GM18508 (cell line): Measurements from ENCODE around the gene LEUTX.
"Not testable (repeated sequence)": the region's sequence is repeated elsewhere in the genome, so short reads cannot be mapped to it uniquely, and the experiment has no call there.

Source experiments
- ATAC-seq: cut with Tn5 transposase; IDR thresholded peaks from one replicate; pipeline ENCODE4 v1.9.1; 2021; ENCODE audit warnings: moderate number of reproducible peaks; ENCODE audit not compliant: insufficient read depth, unreplicated experiment

Gene LEUTX

GRCh38 chr19:39768334-39768733 lies 10.3 kb upstream of the LEUTX start:
- ATAC-seq = no peak

- ATAC-seq = no peak
Measured at GRCh38 chr19:39768786-39769185, 9.9 kb upstream of the LEUTX start.

- no peak for ATAC-seq
Measured at GRCh38 chr19:39780894-39781293, 2.2 kb downstream of the LEUTX start.

DNA sequence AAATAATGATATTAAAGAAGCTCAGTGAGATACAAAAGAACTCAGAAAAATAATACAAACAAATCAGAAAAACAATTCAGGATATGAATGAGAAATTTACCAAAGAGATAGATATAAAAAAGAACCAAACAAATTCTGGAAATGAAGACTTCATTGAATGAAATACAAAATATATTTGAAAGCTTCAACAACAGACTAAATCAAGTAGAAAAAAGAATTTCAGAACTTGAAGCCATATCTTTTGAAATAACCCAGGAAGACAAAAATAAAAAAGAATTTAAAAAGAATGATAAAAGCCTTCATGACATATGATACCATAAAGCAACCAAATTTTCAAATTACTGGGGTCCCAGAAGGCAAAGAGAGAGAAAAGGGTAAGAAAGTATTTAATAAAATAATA lies 9.6 kb downstream of the LEUTX start:
- ATAC-seq = no peak

DNA sequence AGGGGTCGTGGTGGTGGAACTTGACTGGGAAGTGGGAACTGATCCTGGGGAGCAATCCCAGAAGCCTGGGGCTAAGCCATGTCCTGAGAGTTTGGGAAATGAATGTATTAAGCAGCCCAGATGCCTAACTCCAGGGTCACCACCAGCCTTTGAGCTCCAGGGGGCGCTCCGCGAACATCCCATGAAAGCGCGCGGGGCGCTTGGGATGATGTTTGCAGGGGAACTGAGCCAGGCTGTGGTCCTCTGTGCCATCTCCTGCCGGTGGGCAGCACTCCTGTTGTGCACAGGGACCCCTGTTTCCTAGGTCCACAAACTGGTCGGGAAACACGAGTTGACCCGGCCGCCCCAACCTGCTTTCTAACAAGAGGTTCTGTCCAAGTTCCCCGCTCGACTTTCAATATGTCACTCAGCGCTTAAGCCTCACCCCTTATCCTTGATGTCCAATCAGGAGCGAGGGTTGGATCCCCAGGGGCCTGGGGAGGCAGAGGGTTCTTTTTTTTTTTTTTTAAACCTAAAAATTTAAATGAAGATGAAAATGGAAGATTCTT lies 14.4 kb downstream of the LEUTX start:
- ATAC-seq = no peak

- ATAC-seq = no peak
Measured at GRCh38 chr19:39795001-39795400, 16.3 kb downstream of the LEUTX start.

DNA sequence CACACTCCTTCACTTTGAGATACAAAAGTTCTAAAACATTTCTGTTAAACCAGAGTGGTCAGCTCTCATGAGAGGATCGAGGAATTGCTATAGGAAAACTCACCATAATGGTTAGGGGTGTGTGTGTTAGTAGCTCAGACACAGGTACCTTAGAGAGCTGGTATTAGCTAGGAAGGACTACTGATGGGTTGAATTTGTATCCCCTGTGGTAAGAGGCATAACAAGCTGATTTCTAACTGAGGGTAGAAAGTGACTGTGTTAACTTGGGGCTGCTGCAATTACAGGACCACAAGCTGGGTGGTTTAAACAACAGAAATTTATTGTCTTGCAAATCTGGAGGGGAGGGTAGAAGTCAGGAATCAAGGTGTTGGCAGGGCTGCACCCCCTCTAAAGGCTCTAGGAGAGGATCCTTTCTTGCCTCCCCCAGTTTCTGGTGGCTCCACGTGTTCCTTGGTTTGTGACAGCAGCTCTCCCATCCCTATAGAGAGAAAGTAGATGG lies 17.4 kb downstream of the LEUTX start:
- no peak for ATAC-seq

DNA sequence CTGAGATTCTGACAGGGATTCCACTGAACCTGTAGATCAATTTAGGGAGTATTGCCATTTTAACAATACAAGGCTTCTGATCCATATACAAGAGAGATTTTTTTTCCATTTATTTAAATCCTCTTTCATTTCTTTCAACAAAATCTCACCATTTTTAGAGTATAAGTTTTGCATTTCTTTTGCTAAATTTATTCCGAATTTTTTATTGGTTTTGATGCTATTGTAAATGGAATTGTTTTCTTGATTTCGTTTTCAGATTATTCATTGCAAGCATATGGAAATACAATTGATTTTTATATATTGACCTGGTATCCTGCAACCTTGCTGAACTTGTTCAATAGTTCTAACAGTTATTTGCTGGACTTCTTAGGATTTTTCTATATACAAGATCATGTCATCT lies 18.4 kb downstream of the LEUTX start:
- no peak for ATAC-seq

GRCh38 chr19:39802958-39803357 lies 24.3 kb downstream of the LEUTX start:
- ATAC-seq = no peak

- no peak for ATAC-seq
Measured at GRCh38 chr19:39805104-39805503, 26.4 kb downstream of the LEUTX start.

DNA sequence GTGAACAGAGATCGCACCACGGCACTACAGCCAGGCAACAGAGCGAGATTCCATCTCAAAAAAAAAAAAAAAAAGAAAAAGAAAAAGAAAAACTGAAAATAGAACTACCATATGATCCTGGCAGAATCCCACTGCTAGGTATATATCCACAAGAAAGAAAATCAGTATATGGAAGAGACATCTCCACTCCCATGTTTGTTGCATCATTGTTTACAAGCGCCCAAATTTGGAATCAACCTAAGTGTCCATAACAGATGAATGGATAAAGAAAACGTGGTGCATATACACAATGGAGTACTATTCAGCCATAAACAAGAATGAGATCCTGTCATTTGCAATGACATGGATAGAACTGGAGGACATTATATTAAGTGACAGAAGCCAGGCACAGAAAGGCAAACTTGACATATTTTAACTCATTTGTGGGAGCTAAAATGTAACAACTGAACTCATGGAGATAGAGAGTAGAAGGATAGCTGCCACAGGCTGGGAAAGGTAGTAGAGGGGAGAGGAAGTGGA lies 29.3 kb downstream of the LEUTX start:
- ATAC-seq = no peak

DNA sequence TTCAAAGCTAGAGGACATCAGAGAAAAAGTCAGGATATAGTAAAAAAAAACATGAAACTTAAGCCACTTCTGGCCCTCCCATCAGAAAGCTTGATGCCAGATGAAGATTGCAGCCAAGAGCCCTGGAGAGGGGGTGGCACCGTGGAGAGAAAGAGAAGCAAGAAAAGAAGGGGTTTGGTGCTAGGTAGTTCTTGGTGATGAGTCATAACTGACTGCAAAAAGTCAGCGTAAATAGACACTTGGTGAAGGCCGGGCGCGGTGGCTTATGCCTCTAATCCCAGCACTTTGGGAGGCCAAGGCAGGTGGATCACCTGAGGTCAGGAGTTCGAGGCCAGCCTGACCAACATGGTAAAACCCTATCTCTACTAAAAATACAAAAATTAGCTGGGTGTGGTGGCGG lies 30.0 kb downstream of the LEUTX start:
- not testable (repeated sequence) for ATAC-seq

DNA sequence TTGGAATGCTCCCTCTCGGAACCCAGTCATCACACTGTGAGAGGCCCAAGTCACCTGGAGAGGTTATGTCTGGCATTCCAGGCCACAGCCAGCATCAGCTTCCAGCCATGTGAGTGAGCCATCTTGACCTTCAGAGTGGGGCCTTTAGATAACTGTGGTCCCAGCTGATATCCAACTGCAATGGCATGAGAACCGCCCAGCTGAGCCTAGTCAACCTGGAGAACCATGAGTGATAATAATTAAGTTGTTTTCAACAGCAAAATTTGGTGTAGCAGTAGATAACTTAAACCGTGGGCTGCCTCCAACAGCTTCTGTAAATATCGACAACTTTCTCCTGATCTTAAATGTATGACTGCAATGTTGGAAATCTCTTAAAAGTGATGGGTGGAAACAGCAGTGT lies 30.7 kb downstream of the LEUTX start:
- no peak for ATAC-seq

DNA sequence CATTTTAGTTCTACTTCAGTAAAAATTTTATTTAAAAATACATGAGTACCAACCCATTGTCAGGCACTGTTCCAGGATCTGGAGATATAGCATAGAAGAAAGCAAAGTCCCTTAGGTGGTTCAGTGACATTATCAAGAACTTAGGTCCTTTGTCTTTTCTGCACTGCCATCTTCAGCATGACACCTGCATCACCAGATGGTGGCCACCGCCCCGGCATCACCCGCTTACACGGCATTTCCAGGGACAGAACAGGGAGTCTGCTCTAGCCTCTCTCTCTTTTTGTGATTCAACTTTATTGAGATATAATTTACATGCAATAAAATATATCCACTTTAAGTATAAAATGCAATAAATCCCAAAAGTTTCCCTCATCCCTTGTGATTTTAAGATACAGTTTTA lies 31.8 kb downstream of the LEUTX start:
- ATAC-seq = no peak

DNA sequence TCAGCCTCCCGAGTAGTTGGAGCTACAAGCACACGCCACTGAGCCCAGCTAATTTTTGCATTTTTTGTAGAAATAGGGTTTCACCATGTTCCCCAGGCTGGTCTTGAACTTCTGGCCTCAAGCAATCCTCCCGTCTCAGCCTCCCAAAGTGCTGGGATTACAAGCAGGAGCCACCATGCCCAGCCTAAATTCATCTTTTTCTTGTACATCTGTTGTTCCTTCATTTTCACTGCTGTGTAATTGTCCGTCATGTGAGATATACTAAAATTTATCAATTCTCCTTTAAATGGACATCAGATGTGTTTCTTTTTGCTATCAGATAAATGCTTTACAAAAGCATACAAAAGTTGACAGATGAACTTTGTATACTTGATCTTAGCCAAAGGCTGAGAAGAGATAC lies 32.4 kb downstream of the LEUTX start:
- no peak for ATAC-seq

DNA sequence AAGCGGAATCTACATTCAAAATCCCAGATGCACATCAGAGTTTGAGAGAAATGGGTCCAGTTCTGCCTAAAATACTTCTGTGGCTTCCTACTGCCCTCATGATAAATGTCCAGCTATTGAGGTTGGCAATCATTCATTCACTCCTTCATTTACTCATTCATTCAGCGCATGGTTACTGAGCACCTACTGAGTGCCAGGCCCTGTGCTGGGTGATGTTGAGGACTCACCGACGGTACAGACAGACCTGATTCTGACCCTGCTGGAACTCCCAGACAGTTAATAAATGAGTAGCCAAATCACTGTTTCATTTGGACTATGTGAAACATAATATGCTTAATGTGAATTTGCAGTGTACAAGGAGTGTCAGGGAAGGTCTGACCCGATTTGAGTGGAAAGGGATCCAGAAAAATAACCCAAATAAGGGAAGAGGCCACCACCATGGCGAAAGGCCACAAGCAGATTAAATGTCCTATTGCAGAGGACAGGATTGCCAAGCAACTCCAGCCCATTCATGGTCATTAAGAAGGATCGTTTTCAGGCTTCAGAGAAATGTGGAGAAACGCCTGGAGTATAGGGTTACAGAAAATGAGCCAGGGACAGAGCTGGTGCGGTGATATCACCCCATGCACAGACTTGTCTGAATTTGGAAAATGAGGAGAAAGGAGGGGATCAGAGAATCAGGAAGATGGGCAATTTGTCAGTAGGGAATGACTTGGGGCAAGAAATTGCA lies 34.8 kb downstream of the LEUTX start:
- no peak for ATAC-seq

DNA sequence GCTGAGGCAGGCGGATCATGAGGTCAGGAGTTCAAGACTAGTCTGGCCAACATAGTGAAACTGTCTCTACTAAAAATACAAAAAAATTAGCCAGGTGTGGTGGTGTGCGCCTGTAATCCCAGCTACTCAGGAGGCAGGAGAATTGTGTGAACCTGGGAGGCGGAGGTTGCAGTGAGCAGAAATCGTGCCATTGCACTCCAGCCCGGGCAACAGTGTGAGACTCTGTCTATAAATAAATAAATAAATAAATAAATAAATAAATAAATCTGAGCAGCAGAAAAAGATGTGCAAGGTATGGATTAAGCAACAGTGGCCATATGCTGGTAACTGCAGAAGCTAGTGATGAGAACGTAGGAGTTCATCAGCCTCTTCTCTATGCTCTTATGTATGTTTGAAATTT lies 35.5 kb downstream of the LEUTX start:
- ATAC-seq = not testable (repeated sequence)

DNA sequence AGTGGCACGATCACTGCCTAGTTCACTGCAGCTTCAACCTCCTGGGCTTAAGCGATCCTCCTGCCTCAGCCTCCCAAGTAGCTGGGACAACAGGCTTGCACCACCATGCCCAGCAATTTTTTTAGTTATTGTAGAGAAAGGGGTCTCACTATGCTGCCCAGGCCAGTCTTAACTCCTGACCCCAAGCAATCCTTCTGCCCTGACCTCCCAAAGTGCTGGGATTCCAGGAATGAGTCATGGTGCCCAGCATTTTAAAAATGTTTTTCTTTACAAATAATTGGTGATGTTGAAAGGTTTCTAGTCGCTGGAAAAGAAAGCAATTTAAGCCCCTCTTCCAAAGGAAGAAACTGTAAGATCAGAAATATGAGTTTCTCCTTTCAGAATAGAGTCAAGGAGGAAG lies 35.9 kb downstream of the LEUTX start:
- no peak for ATAC-seq

DNA sequence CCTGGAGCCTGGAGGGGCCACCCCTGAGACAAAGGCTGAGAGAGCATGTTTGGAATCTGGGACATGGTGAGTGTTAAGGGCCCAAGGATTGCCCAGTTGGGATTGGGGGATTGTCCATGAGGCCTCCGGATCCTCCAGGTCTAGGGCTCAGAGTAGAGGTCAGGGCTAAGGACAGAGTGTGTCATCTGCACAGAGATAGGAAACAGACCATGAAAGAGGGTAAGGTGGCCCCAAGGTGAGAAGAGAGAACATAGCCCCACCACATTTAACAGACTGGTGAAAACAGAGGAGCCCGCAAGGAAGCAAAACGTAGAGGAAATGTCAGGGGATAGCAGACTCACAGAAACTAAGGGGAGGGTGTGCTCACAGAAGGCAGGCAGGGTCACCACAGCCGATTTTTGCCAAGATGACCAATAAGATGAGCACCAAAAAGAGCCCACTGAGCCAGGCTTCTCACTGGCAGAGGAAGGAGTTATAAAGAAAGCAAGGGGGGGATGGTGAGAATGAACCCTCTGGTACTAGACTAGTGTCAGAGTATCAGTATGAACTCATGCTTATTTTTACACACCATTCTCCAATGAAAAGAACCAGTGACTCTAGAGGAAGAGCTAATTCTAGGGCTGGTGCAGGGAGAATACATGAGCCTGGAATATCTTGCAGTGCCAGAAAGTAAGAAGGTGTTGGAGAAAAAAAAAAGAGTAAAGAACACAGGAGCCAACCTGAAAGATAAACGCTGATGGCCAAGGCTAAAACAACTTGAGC lies 37.8 kb downstream of the LEUTX start:
- ATAC-seq = no peak

- no peak for ATAC-seq
Measured at GRCh38 chr19:39817888-39818561, 39.4 kb downstream of the LEUTX start.

GRCh38 chr19:39818626-39819097 lies 40.0 kb downstream of the LEUTX start:
- no peak for ATAC-seq
